ENCODE data around the gene NPAS2.

The NPAS2 gene

GRCh38 chr2:101037161-101037755, 217.3 kb downstream of the NPAS2 start:
- in situ Hi-C loops (cut with HindIII; ENCODE audit: low pct_unique_long_range_greater_than_20kb, low sequenced_read_pairs): no loop called here
- TF ChIP-seq JUND (IDR thresholded peaks at IDR 0.05; ENCODE audit: low read depth): no peak
- no peak for DNase-seq (ENCODE audit: low read depth in 1 of 2, low spot score in 1 of 2)

DNA sequence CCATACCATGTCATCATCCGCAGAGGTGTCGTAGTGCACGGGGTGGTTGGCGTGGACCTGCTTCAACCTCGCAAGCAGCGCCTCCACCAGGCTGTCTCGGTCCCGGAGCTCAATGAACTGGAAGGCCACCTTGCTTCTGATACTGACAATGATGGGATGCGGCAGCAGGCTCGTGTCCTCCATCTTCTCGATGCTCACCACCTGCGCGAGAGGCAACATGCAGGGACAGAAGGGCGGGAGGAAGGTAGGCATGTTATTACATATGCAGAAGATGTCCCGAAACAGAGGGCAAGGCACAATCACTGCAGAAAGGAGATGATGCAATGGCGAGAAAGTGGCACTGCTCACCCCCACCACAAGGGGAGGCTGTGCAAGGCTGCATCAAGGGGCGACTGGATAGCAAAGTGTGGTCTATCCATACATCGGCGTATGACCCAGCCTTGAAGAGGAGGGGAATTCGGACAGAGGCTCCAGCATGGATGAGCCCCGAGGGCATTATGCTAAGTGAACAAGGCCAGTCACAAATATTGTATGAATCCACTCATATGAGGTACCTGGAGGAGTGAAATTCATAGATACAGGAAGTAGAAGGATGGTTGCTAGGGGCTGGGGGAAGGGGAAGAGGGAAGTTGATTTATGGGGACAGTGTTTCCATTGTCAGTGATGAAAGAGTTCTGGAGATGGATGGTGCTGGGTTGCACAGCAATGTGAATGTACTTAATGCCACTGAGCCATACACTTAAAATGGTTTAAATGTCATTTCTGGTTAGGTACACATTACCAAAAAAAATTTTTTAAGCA, 218.7 kb downstream of the NPAS2 start:
- no peak for TF ChIP-seq JUND (IDR thresholded peaks at IDR 0.05; ENCODE audit: low read depth)
- in situ Hi-C loops (cut with HindIII; ENCODE audit: low pct_unique_long_range_greater_than_20kb, low sequenced_read_pairs): no loop called here
- peak in 1 of 2 experiments; percentile 51 for DNase-seq (ENCODE audit: low read depth in 1 of 2, low spot score in 1 of 2)

DNA sequence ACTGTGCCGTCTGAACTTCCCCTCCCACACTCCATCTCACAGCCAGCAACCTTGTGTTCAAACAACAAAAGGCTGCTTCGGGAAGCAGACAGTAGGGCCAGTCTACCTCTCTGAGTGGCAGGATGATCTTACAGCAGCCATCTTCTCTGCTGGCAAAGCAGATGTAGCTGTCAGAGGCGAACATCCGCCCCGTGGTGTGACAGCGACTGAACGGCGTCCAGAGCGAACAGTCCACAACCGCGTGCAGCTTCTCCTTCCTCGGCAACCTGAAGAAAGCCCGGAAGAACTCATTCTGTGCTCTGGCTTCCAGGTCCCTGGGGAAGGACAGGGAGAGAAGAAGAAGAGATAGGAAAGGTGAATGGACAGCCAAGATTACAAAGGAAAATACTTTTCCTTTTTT, 220.1 kb downstream of the NPAS2 start:
- in situ Hi-C loops (cut with HindIII; ENCODE audit: low pct_unique_long_range_greater_than_20kb, low sequenced_read_pairs): no loop called here
- no peak for DNase-seq (ENCODE audit: low read depth in 1 of 2, low spot score in 1 of 2)

GRCh38 chr2:101040761-101041160, 220.8 kb downstream of the NPAS2 start:
- in situ Hi-C loops (cut with HindIII; ENCODE audit: low pct_unique_long_range_greater_than_20kb, low sequenced_read_pairs): no loop called here
- no peak for DNase-seq (ENCODE audit: low read depth in 1 of 2, low spot score in 1 of 2)
- no peak for TF ChIP-seq JUND (IDR thresholded peaks at IDR 0.05; ENCODE audit: low read depth)

More for the DNA sequence above, 220.1 kb downstream of the NPAS2 start:
- no peak for TF ChIP-seq JUND (IDR thresholded peaks at IDR 0.05; ENCODE audit: low read depth)

DNA sequence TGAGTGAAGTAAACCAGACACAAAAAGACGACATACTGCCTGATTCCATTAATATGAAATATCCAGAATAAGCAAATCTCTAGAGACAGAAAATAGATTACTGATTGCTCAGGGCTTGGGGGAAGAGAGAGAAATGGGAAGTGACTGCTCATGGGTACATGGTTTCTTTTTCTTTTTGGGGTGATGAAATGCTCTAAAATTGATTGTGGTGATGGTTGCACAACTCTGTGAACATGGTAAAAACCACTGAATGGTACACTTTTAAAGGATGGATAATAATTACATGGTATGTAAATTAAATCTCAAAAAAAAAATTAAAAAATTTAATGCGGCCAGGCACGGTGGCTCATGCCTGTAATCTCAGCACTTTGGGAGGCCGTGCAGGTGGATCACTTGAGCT, 221.5 kb downstream of the NPAS2 start:
- in situ Hi-C loops (cut with HindIII; ENCODE audit: low pct_unique_long_range_greater_than_20kb, low sequenced_read_pairs): no loop called here
- no peak for DNase-seq (ENCODE audit: low read depth in 1 of 2, low spot score in 1 of 2)
- TF ChIP-seq JUND (IDR thresholded peaks at IDR 0.05; ENCODE audit: low read depth): no peak

- in situ Hi-C loops (cut with HindIII; ENCODE audit: low pct_unique_long_range_greater_than_20kb, low sequenced_read_pairs): no loop called here
Observed at GRCh38 chr2:101045330-101045729, 225.4 kb downstream of the NPAS2 start.

More at GRCh38 chr2:101045330-101045729, 225.4 kb downstream of the NPAS2 start:
- TF ChIP-seq JUND (IDR thresholded peaks at IDR 0.05; ENCODE audit: low read depth): no peak
- DNase-seq (ENCODE audit: low read depth in 1 of 2, low spot score in 1 of 2): no peak

Data from T47D (cell line).